GM13977 (cell line): ENCODE measurements around the gene CACNA2D4.

Source experiments
- DNase-seq: peaks from one replicate; pipeline ENCODE4 v3.0.0; 2012; ENCODE audit warnings: low spot score
- CTCF ChIP-seq: IDR thresholded peaks from 2 replicates; pipeline ENCODE4 v1.5.1; 2012; ENCODE audit warnings: mild to moderate bottlenecking, control low read depth; ENCODE audit not compliant: insufficient read depth; ENCODE audit errors: extremely low read depth, missing control alignments
- in situ Hi-C: fragments of 300-500 bp; cut with MboI; formaldehyde crosslinking; loops from one replicate; pipeline ENCODE4 v1.12.0; 2022; ENCODE audit warnings: low sequenced_read_pairs, low pct_unique_long_range_greater_than_20kb, mixed read lengths, inconsistent platforms; ENCODE audit not compliant: unreplicated experiment

The CACNA2D4 gene

GRCh38 chr12:1744932-1745331 is 173.5 kb downstream of the CACNA2D4 start:
- no peak for DNase-seq
- in situ Hi-C loops: no loop called here
- TF ChIP-seq CTCF: no peak
